ENCODE measurements around the gene ACD.

GRCh38 chr16:67666032-67666551, 6.0 kb upstream of the ACD start:
- TF ChIP-seq CTCF (conservative IDR thresholded peaks at IDR 0.05) (no peak), ZFX (IDR thresholded peaks at IDR 0.05) (0 out of 2 replicates have a peak, but pooled peaks have one; percentile 38)

All from C4-2B (cell line).